Measurements from ENCODE around the gene ATP5PF. TPM values are rescaled to one million over a fixed set of nuclear protein-coding genes. Genes with fewer than 3 reads are reported as not detected.

The ATP5PF gene
- total RNA-seq, 2 donors from 2014 or later = 27.8 to 44.0 TPM

GRCh38 chr21:25676451-25676850 lies 58.3 kb downstream of the ATP5PF start:
- no peak overlapping the region for H3K27ac ChIP-seq
- no peak for TF ChIP-seq CTCF (IDR thresholded peaks at IDR 0.05)

More at GRCh38 chr21:25676451-25676850, 58.3 kb downstream of the ATP5PF start:
- no peak overlapping the region for H3K4me3 ChIP-seq
- no peaks in the 10 kb centered on the region for H3K36me3 ChIP-seq
- no peak for DNase-seq (ENCODE audit: low spot score)
- no peaks in the 10 kb centered on the region for H3K4me1 ChIP-seq (ENCODE audit: control insufficient read depth in 1 of 2, low read depth in 2 of 2)
- no peaks in the 10 kb centered on the region for H3K27me3 ChIP-seq (replicated peaks; ENCODE audit: insufficient read depth)
- ATAC-seq (ENCODE audit: insufficient number of reproducible peaks, low FRiP score, low read depth) = no peak
- no peaks in the 10 kb centered on the region for H3K9me3 ChIP-seq

Other genes starting within 250 kb of the ATP5PF start
- gene MRPL39, start 127.4 kb downstream of the ATP5PF start, total RNA-seq = 10 to 100 TPM in 1 of 2 donors, 1 to 10 TPM in 1; 6.6 to 16.8 TPM
- gene JAM2, start 95.6 kb downstream of the ATP5PF start, total RNA-seq = 10 to 100 TPM; 10.2 to 20.9 TPM
- 10 to 100 TPM; 14.9 to 35.9 TPM for gene GABPA, start 68 bp upstream of the ATP5PF start, total RNA-seq

Data from thoracic aorta (tissue), 2 donors.